ENCODE data around the gene GAPT. TPM values are rescaled to one million over a fixed set of nuclear protein-coding genes. Genes with fewer than 3 reads are reported as not detected.
A peak's percentile ranks its signal among the peaks of the same experiment; 100 is the strongest.

The GAPT gene
- total RNA-seq, 1 experiment from 2014 or later = not detected

- DNase-seq = no peak
- Histone ChIP-seq H3K9me2 (ENCODE audit: insufficient read depth) (no peaks in the 10 kb centered on the region), H2AFZ (no peak overlapping the region), H3F3A (ENCODE audit: insufficient read depth, low read depth) (peaks cover 46% of the 10 kb centered on the region), H3K36me3 (ENCODE audit: low read depth) (peaks cover 26% of the 10 kb centered on the region), H3K79me2 (ENCODE audit: low read depth) (no peaks in the 10 kb centered on the region), H3K4me3 (no peak overlapping the region), H3K27ac (no peak overlapping the region; the same call in 1 of the 2 replicates), H4K20me1 (ENCODE audit: insufficient read depth) (no peaks in the 10 kb centered on the region), H3K4me1 (replicated peaks; ENCODE audit: insufficient read depth) (peaks cover 6% of the 10 kb centered on the region; the same call in 1 of the 2 replicates), H3K9me3 (ENCODE audit: insufficient read depth, low read depth) (no peaks in the 10 kb centered on the region), H3K27me3 (ENCODE audit: insufficient read depth, low read depth) (no peaks in the 10 kb centered on the region), H3K4me2 (no peak overlapping the region)
- ChIA-PET CTCF (no interaction called here), POLR2A (ENCODE audit: unreplicated experiment) (interaction anchor here (0.6 kb wide), 1 partner anchor 188 kb away, joined by 6 read pairs; no protein-coding TSS in a partner anchor)
- BruUV-seq (replicated peaks) = no TSS peak
- TF ChIP-seq CTCF (conservative IDR thresholded peaks at IDR 0.05) = no peak
- no peak for TF ChIP-seq EZH2 (IDR thresholded peaks at IDR 0.05; ENCODE audit: low read depth)
- intact Hi-C loops (cut with micrococcal nuclease; ENCODE audit: unreplicated experiment) = loop anchor here (5.0 kb wide), 1 partner anchor 100 kb away; no protein-coding TSS in a partner anchor
These were observed 44.0 kb upstream of the GAPT start for GRCh38 chr5:58447226-58447625.

- no peak for DNase-seq
These were observed 41.2 kb upstream of the GAPT start for GRCh38 chr5:58450018-58450417.

More at GRCh38 chr5:58450018-58450417, 41.2 kb upstream of the GAPT start:
- peaks cover 22% of the 10 kb centered on the region for H3K79me2 ChIP-seq (ENCODE audit: low read depth)
- no peak overlapping the region for H2AFZ ChIP-seq
- H4K20me1 ChIP-seq (ENCODE audit: insufficient read depth) = peaks cover 11% of the 10 kb centered on the region
- H3K27me3 ChIP-seq (ENCODE audit: insufficient read depth, low read depth) = no peaks in the 10 kb centered on the region
- ChIA-PET CTCF (no interaction called here), POLR2A (ENCODE audit: unreplicated experiment) (interaction anchor here (0.6 to 0.8 kb wide), 6 partner anchors 55 to 671 kb away, joined by 3 to 9 read pairs (median 5); no protein-coding TSS in a partner anchor)
- H3K27ac ChIP-seq = peak overlapping the region; percentile 96
- peaks cover 50% of the 10 kb centered on the region for H3K36me3 ChIP-seq (ENCODE audit: low read depth)
- no peak overlapping the region for H3K4me2 ChIP-seq
- no peak for TF ChIP-seq EZH2 (IDR thresholded peaks at IDR 0.05; ENCODE audit: low read depth)
- no peak for TF ChIP-seq CTCF (conservative IDR thresholded peaks at IDR 0.05)
- intact Hi-C loops (cut with micrococcal nuclease; ENCODE audit: unreplicated experiment) = loop anchor here (5.0 kb wide), 1 partner anchor 118 kb away; no protein-coding TSS in a partner anchor
- H3K4me1 ChIP-seq (replicated peaks; ENCODE audit: insufficient read depth) = peaks cover 25% of the 10 kb centered on the region
- no peak overlapping the region for H3K4me3 ChIP-seq
- H3K9me2 ChIP-seq (ENCODE audit: insufficient read depth) = no peaks in the 10 kb centered on the region
- no TSS peak for BruUV-seq (replicated peaks)
- H3K9me3 ChIP-seq (ENCODE audit: insufficient read depth, low read depth) = no peaks in the 10 kb centered on the region
- H3F3A ChIP-seq (ENCODE audit: insufficient read depth, low read depth) = peaks cover 68% of the 10 kb centered on the region

Data from PC-9 (cell line).